ENCODE data around the gene TCP11L2. TPM values are rescaled to one million over a fixed set of nuclear protein-coding genes. Genes with fewer than 3 reads are reported as not detected.

TCP11L2 gene
- total and polyA plus RNA-seq, 4 experiments from 2014 or later = 21.7 to 186 (median 110) TPM

DNA sequence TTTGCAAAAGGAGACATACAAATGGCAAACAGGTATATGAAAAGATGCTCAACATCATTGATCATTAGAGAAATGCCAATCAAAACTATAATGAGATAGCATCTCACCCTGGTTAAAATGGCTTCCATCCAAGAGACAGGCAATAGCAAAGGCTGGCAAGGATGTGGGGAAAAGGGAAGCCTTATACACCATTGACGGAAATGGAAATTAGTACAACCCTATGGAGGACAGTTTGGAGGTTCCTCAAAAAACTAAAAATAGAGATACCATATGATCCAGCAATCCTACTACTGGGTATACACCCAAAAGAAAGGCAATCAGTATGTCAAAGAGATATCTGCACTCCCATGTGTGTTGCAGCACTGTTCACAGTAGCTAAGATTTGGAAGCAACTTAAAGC, 37.4 kb upstream of the TCP11L2 start:
- Mint-ChIP-seq H3K27me3 (no peaks in the 10 kb centered on the region), H3K36me3 (no peaks in the 10 kb centered on the region), H3K27ac (no peak overlapping the region), H3K4me3 (no peak overlapping the region), H3K9me3 (no peaks in the 10 kb centered on the region), H3K4me1 (peaks cover 10 to 18% (median 14%) of the 10 kb centered on the region in 4 donors)
- Histone ChIP-seq H3K36me3 (ENCODE audit: insufficient read depth, low read length) (no peaks in the 10 kb centered on the region), H3K27me3 (ENCODE audit: insufficient read depth, low read length) (no peaks in the 10 kb centered on the region), H3K27ac (ENCODE audit: low read depth, low read length) (no peak overlapping the region), H3K4me1 (ENCODE audit: insufficient read depth, low read length) (peaks cover 13% of the 10 kb centered on the region), H3K9me3 (ENCODE audit: control insufficient read depth in 1 of 2, low read length in 2 of 2) (no peaks in the 10 kb centered on the region), H3K4me3 (ENCODE audit: low read length in 2 of 2) (no peak overlapping the region)
- ChIA-PET CTCF (ENCODE audit: partially characterized antibody) (interaction anchor here (1.1 to 1.5 kb wide), 3 partner anchors 18 to 41 kb away, joined by 3 to 4 read pairs (median 3); no protein-coding TSS in a partner anchor), POLR2A (ENCODE audit: partially characterized antibody) (no interaction called here)
- no peak for DNase-seq
- intact Hi-C loops (cut with micrococcal nuclease) = no loop called here

- ChIA-PET POLR2A (ENCODE audit: partially characterized antibody) (interaction anchor here (4.7 kb wide), 1 partner anchor 35 kb away, joined by 29 read pairs; the partner anchor contains the start of gene TCP11L2), CTCF (ENCODE audit: partially characterized antibody) (no interaction called here)
- H3K4me3 ChIP-seq (ENCODE audit: low read length in 2 of 2) = no peak overlapping the region
- peak overlapping the region in 2 of 7 donors; percentile 66 to 74 for H3K27ac Mint-ChIP-seq
- intact Hi-C loops (cut with micrococcal nuclease) = no loop called here
- no peaks in the 10 kb centered on the region for H3K9me3 Mint-ChIP-seq
- H3K27me3 ChIP-seq (ENCODE audit: insufficient read depth, low read length) = no peaks in the 10 kb centered on the region
- no peak overlapping the region for H3K27ac ChIP-seq (ENCODE audit: low read depth, low read length)
- H3K36me3 Mint-ChIP-seq = no peaks in the 10 kb centered on the region
- no peaks in the 10 kb centered on the region for H3K36me3 ChIP-seq (ENCODE audit: insufficient read depth, low read length)
- DNase-seq = peak in 2 of 5 donors; percentile 27 to 53
- no peaks in the 10 kb centered on the region for H3K9me3 ChIP-seq (ENCODE audit: control insufficient read depth in 1 of 2, low read length in 2 of 2)
- H3K4me3 Mint-ChIP-seq = peak overlapping the region in 2 of 8 donors; percentile 18 to 53
- no peaks in the 10 kb centered on the region for H3K27me3 Mint-ChIP-seq
- H3K4me1 Mint-ChIP-seq = peaks cover 10 to 18% (median 14%) of the 10 kb centered on the region in 4 donors
- H3K4me1 ChIP-seq (ENCODE audit: insufficient read depth, low read length) = peaks cover 13% of the 10 kb centered on the region
Observed at GRCh38 chr12:106267535-106267934, 35.0 kb upstream of the TCP11L2 start.

GRCh38 chr12:106269150-106269771, 33.3 kb upstream of the TCP11L2 start:
- no peak for DNase-seq
- Histone ChIP-seq H3K4me3 (ENCODE audit: low read length in 2 of 2) (no peak overlapping the region), H3K9me3 (ENCODE audit: control insufficient read depth in 1 of 2, low read length in 2 of 2) (no peaks in the 10 kb centered on the region), H3K36me3 (ENCODE audit: insufficient read depth, low read length) (no peaks in the 10 kb centered on the region), H3K27ac (ENCODE audit: low read depth, low read length) (no peak overlapping the region), H3K27me3 (ENCODE audit: insufficient read depth, low read length) (no peaks in the 10 kb centered on the region), H3K4me1 (ENCODE audit: insufficient read depth, low read length) (peaks cover 13% of the 10 kb centered on the region)
- intact Hi-C loops (cut with micrococcal nuclease) = no loop called here
- Mint-ChIP-seq H3K27me3 (peaks cover 0 to 1% of the 10 kb centered on the region in 2 donors), H3K4me1 (peaks cover 10 to 18% (median 14%) of the 10 kb centered on the region in 4 donors), H3K27ac (peak overlapping the region in 3 of 7 donors; percentile 5 to 59 (median 18)), H3K9me3 (no peaks in the 10 kb centered on the region), H3K4me3 (no peak overlapping the region), H3K36me3 (no peaks in the 10 kb centered on the region)
- ChIA-PET CTCF (ENCODE audit: partially characterized antibody) (interaction anchor here (1.4 kb wide), 2 partner anchors 42 to 46 kb away, joined by 4 to 6 read pairs; no protein-coding TSS in a partner anchor), POLR2A (ENCODE audit: partially characterized antibody) (interaction anchor here (4.7 kb wide), 1 partner anchor 33 kb away, joined by 29 read pairs; the partner anchor contains the start of gene TCP11L2)

GRCh38 chr12:106271575-106272505, 30.7 kb upstream of the TCP11L2 start:
- no peaks in the 10 kb centered on the region for H3K36me3 Mint-ChIP-seq
- DNase-seq = no peak
- no peaks in the 10 kb centered on the region for H3K27me3 ChIP-seq (ENCODE audit: insufficient read depth, low read length)
- H3K4me3 Mint-ChIP-seq = no peak overlapping the region
- H3K9me3 Mint-ChIP-seq = no peaks in the 10 kb centered on the region
- no peak overlapping the region for H3K27ac ChIP-seq (ENCODE audit: low read depth, low read length)
- no peaks in the 10 kb centered on the region for H3K36me3 ChIP-seq (ENCODE audit: insufficient read depth, low read length)
- H3K4me3 ChIP-seq (ENCODE audit: low read length in 2 of 2) = no peak overlapping the region
- H3K27me3 Mint-ChIP-seq = peaks cover 0 to 1% of the 10 kb centered on the region in 2 donors
- peaks cover 10 to 17% (median 11%) of the 10 kb centered on the region in 4 donors for H3K4me1 Mint-ChIP-seq
- no peaks in the 10 kb centered on the region for H3K9me3 ChIP-seq (ENCODE audit: control insufficient read depth in 1 of 2, low read length in 2 of 2)
- CTCF ChIA-PET (ENCODE audit: partially characterized antibody) = interaction anchor here (1.2 to 2.5 kb wide), 3 partner anchors 11 to 46 kb away, joined by 5 to 8 read pairs (median 7); no protein-coding TSS in a partner anchor
- POLR2A ChIA-PET (ENCODE audit: partially characterized antibody) = no interaction called here
- intact Hi-C loops (cut with micrococcal nuclease) = no loop called here
- H3K4me1 ChIP-seq (ENCODE audit: insufficient read depth, low read length) = peaks cover 13% of the 10 kb centered on the region
- H3K27ac Mint-ChIP-seq = no peak overlapping the region

DNA sequence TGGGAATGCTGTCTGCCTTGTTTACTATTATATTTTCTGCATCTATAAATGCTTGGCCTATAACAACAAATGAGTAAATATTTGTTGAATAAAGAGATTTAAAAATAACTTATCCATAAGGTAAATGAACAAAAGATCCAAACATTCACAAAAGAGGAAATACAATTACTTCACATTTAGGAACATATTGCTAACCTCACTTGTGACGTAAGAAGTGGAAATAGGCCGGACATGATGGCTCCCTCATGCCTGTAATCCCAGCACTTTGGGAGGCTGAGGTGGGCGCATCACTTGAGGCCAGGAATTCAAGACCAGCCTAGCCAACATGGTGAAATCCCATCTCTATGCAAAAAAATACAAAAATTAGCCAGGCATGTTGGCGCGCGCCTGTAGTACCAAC, 29.0 kb upstream of the TCP11L2 start:
- peaks cover 0 to 1% of the 10 kb centered on the region in 2 donors for H3K27me3 Mint-ChIP-seq
- Histone ChIP-seq H3K4me3 (ENCODE audit: low read length in 2 of 2) (no peak overlapping the region), H3K27me3 (ENCODE audit: insufficient read depth, low read length) (no peaks in the 10 kb centered on the region), H3K36me3 (ENCODE audit: insufficient read depth, low read length) (no peaks in the 10 kb centered on the region), H3K9me3 (ENCODE audit: control insufficient read depth in 1 of 2, low read length in 2 of 2) (no peaks in the 10 kb centered on the region), H3K4me1 (ENCODE audit: insufficient read depth, low read length) (no peaks in the 10 kb centered on the region), H3K27ac (ENCODE audit: low read depth, low read length) (no peak overlapping the region)
- ChIA-PET POLR2A (ENCODE audit: partially characterized antibody) (interaction anchor here (1.4 to 1.7 kb wide), 2 partner anchors 29 to 45 kb away, joined by 3 to 6 read pairs; no protein-coding TSS in a partner anchor), CTCF (ENCODE audit: partially characterized antibody) (interaction anchor here (0.9 to 2.2 kb wide), 3 partner anchors 9 to 50 kb away, joined by 3 to 8 read pairs (median 4); no protein-coding TSS in a partner anchor)
- no peak overlapping the region for H3K4me3 Mint-ChIP-seq
- H3K36me3 Mint-ChIP-seq = no peaks in the 10 kb centered on the region
- no peak overlapping the region for H3K27ac Mint-ChIP-seq
- DNase-seq = no peak
- no peaks in the 10 kb centered on the region for H3K9me3 Mint-ChIP-seq
- peaks cover 0 to 6% (median 2%) of the 10 kb centered on the region in 4 donors for H3K4me1 Mint-ChIP-seq
- intact Hi-C loops (cut with micrococcal nuclease) = no loop called here

- Mint-ChIP-seq H3K9me3 (no peaks in the 10 kb centered on the region), H3K27ac (no peak overlapping the region), H3K36me3 (no peaks in the 10 kb centered on the region), H3K27me3 (peaks cover 0 to 1% of the 10 kb centered on the region in 2 donors), H3K4me1 (peaks cover 0 to 2% (median under 1%) of the 10 kb centered on the region in 4 donors), H3K4me3 (no peak overlapping the region)
- intact Hi-C loops (cut with micrococcal nuclease) = no loop called here
- CTCF ChIA-PET (ENCODE audit: partially characterized antibody) = interaction anchor here (0.9 to 2.2 kb wide), 3 partner anchors 9 to 50 kb away, joined by 3 to 8 read pairs (median 4); no protein-coding TSS in a partner anchor
- POLR2A ChIA-PET (ENCODE audit: partially characterized antibody) = interaction anchor here (1.4 to 1.7 kb wide), 2 partner anchors 28 to 46 kb away, joined by 3 to 6 read pairs; no protein-coding TSS in a partner anchor
- no peak overlapping the region for H3K27ac ChIP-seq (ENCODE audit: low read depth, low read length)
- H3K4me3 ChIP-seq (ENCODE audit: low read length in 2 of 2) = no peak overlapping the region
- no peak for DNase-seq
- H3K27me3 ChIP-seq (ENCODE audit: insufficient read depth, low read length) = no peaks in the 10 kb centered on the region
- no peaks in the 10 kb centered on the region for H3K9me3 ChIP-seq (ENCODE audit: control insufficient read depth in 1 of 2, low read length in 2 of 2)
- H3K36me3 ChIP-seq (ENCODE audit: insufficient read depth, low read length) = no peaks in the 10 kb centered on the region
- H3K4me1 ChIP-seq (ENCODE audit: insufficient read depth, low read length) = no peaks in the 10 kb centered on the region
Observed at GRCh38 chr12:106274012-106274411, 28.5 kb upstream of the TCP11L2 start.

All from CD4-positive, alpha-beta memory T cell (primary cell).